Measurements from ENCODE around the gene S100A14. TPM values are rescaled to one million over a fixed set of nuclear protein-coding genes. Genes with fewer than 3 reads are reported as not detected.
A peak's percentile ranks its signal among the peaks of the same experiment; 100 is the strongest.

S100A14 gene
- total and polyA plus RNA-seq, 2 of the 13 experiments (the other 11 are each of a cell fraction or from before 2014, with no cell fraction given) = 1.4 to 7.7 TPM

GRCh38 chr1:153633754-153634665, 17.9 kb upstream of the S100A14 start, which contains the start of gene CHTOP (continued):
- peak; percentile 76; the same call in 1 of the 2 replicates for TF ChIP-seq KDM5A (IDR thresholded peaks at IDR 0.05; ENCODE audit: borderline replicate concordance, low read length)
- TF ChIP-seq, protein P1, sequence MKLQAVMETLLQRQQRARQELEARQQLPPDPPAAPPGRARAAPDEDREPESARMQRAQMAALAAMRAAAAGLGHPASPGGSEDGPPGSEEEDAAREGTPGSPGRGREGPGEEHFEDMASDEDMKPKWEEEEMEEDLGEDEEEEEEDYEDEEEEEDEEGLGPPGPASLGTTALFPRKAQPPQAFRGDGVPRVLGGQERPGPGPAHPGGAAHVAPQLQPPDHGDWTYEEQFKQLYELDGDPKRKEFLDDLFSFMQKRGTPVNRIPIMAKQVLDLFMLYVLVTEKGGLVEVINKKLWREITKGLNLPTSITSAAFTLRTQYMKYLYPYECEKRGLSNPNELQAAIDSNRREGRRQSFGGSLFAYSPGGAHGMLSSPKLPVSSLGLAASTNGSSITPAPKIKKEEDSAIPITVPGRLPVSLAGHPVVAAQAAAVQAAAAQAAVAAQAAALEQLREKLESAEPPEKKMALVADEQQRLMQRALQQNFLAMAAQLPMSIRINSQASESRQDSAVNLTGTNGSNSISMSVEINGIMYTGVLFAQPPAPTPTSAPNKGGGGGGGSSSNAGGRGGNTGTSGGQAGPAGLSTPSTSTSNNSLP (IDR thresholded peaks at IDR 0.05; ENCODE audit: low read depth, low read length) = no peak
- TF ChIP-seq, protein P2, sequence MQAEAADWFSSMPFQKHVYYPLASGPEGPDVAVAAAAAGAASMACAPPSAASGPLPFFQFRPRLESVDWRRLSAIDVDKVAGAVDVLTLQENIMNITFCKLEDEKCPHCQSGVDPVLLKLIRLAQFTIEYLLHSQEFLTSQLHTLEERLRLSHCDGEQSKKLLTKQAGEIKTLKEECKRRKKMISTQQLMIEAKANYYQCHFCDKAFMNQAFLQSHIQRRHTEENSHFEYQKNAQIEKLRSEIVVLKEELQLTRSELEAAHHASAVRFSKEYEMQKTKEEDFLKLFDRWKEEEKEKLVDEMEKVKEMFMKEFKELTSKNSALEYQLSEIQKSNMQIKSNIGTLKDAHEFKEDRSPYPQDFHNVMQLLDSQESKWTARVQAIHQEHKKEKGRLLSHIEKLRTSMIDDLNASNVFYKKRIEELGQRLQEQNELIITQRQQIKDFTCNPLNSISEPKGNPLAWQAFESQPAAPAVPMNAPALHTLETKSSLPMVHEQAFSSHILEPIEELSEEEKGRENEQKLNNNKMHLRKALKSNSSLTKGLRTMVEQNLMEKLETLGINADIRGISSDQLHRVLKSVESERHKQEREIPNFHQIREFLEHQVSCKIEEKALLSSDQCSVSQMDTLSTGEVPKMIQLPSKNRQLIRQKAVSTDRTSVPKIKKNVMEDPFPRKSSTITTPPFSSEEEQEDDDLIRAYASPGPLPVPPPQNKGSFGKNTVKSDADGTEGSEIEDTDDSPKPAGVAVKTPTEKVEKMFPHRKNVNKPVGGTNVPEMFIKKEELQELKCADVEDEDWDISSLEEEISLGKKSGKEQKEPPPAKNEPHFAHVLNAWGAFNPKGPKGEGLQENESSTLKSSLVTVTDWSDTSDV (CRISPR knock-in tag; IDR thresholded peaks at IDR 0.05) = no peak
- peak; percentile 31; the same call in 1 of the 2 replicates for TF ChIP-seq NFYC (CRISPR knock-in tag; IDR thresholded peaks at IDR 0.05)
- TF ChIP-seq, protein P3, sequence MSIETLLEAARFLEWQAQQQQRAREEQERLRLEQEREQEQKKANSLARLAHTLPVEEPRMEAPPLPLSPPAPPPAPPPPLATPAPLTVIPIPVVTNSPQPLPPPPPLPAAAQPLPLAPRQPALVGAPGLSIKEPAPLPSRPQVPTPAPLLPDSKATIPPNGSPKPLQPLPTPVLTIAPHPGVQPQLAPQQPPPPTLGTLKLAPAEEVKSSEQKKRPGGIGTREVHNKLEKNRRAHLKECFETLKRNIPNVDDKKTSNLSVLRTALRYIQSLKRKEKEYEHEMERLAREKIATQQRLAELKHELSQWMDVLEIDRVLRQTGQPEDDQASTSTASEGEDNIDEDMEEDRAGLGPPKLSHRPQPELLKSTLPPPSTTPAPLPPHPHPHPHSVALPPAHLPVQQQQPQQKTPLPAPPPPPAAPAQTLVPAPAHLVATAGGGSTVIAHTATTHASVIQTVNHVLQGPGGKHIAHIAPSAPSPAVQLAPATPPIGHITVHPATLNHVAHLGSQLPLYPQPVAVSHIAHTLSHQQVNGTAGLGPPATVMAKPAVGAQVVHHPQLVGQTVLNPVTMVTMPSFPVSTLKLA (IDR thresholded peaks at IDR 0.05) = no peak; the same call in 1 of the 2 replicates
- no peak for TF ChIP-seq ARNTL (CRISPR knock-in tag; IDR thresholded peaks at IDR 0.05)
- no peak for TF ChIP-seq ZNF674 (CRISPR knock-in tag; IDR thresholded peaks at IDR 0.05; ENCODE audit: low read depth)
- TF ChIP-seq DPF2 (CRISPR knock-in tag; IDR thresholded peaks at IDR 0.05; ENCODE audit: borderline replicate concordance, low read depth) = no peak
- TF ChIP-seq MAF1 (CRISPR knock-in tag; IDR thresholded peaks at IDR 0.05; ENCODE audit: borderline replicate concordance) = no peak
- peak; percentile 65 for TF ChIP-seq FOXA3 (CRISPR knock-in tag; IDR thresholded peaks at IDR 0.05)
- peak; percentile 88 for TF ChIP-seq POLR2AphosphoS5 (IDR thresholded peaks at IDR 0.05; ENCODE audit: low read depth, low read length)
- TF ChIP-seq ZNF777 (CRISPR knock-in tag; IDR thresholded peaks at IDR 0.05) = no peak; the same call in 1 of the 2 replicates
- TF ChIP-seq ZNF569 (CRISPR knock-in tag; IDR thresholded peaks at IDR 0.05; ENCODE audit: borderline replicate concordance) = peak; percentile 79; the same call in 1 of the 2 replicates
- TF ChIP-seq MEIS2 (CRISPR knock-in tag; IDR thresholded peaks at IDR 0.05) = no peak
- no peak for TF ChIP-seq ZNF557 (CRISPR knock-in tag; IDR thresholded peaks at IDR 0.05)
- TF ChIP-seq HMG20B (CRISPR knock-in tag; conservative IDR thresholded peaks at IDR 0.05) = no peak
- no peak; the same call in 1 of the 2 replicates for TF ChIP-seq IRX3 (CRISPR knock-in tag; IDR thresholded peaks at IDR 0.05; ENCODE audit: borderline replicate concordance, low read depth)
- no peak for TF ChIP-seq STAT5B (CRISPR knock-in tag; IDR thresholded peaks at IDR 0.05)
- TF ChIP-seq EHMT2 (IDR thresholded peaks at IDR 0.05; ENCODE audit: borderline replicate concordance, low read depth, low read length) = no peak
- TF ChIP-seq ZNF296 (CRISPR knock-in tag; conservative IDR thresholded peaks at IDR 0.05) = 0 out of 2 replicates have a peak, but pooled peaks have one; percentile 46
- peak; percentile 34; the same call in 1 of the 2 replicates for TF ChIP-seq ELF1 (CRISPR knock-in tag; IDR thresholded peaks at IDR 0.05)
- peak; percentile 58; the same call in 1 of the 2 replicates for TF ChIP-seq ZNF564 (CRISPR knock-in tag; IDR thresholded peaks at IDR 0.05)

Measured in HepG2 (cell line).